Panc1 (cell line): ENCODE results near the gene BCHE. TPM values are rescaled to one million over a fixed set of nuclear protein-coding genes. Genes with fewer than 3 reads are reported as not detected.

ENCODE experiments used
- ATAC-seq: fragments of 200-7000 bp; cut with Tn5 transposase; 2 replicates; pipeline ENCODE4 v1.9.1; 2020; ENCODE audit warnings: mild to moderate bottlenecking, moderate library complexity
- BruUV-seq: library from RNA; stranded (reverse); fragments of 400-500 nt; replicated peaks from 2 replicates; lab custom pipeline; 2021; lab: Mats Ljungman, UMichigan
- CTCF ChIA-PET: fragments of 300-600 bp; sonication (Branson Sonifier 250); formaldehyde crosslinking; loops from one replicate; lab custom pipeline; 2022; ENCODE audit warnings: antibody characterized with exemption; lab: Charles Lee
- POLR2A ChIA-PET: fragments of 300-600 bp; sonication (Branson Sonifier 250); formaldehyde crosslinking; loops from one replicate; lab custom pipeline; 2022; ENCODE audit warnings: antibody characterized with exemption; lab: Charles Lee
- DNase-seq: peaks from one replicate; pipeline ENCODE4 v3.0.0-alpha.2; 2010; ENCODE audit warnings: low read depth, low spot score
- H3K27ac ChIP-seq: 2 replicates; pipeline ENCODE4 v1.5.1; 2011; ENCODE audit warnings: mild to moderate bottlenecking, low read length, inconsistent platforms
- H3K27me3 ChIP-seq: fragments of 200-500 bp; sonication (Bioruptor generic); 2 replicates; pipeline ENCODE4 v1.6.0; 2014; ENCODE audit warnings: low read length, inconsistent platforms; ENCODE audit not compliant: control insufficient read depth, insufficient read depth
- H3K36me3 ChIP-seq: fragments of 200-500 bp; sonication (Bioruptor generic); 2 replicates; pipeline ENCODE4 v1.5.1; 2014; ENCODE audit warnings: inconsistent platforms, mild to moderate bottlenecking, low read length, moderate library complexity; ENCODE audit not compliant: control insufficient read depth, insufficient read depth
- H3K4me1 ChIP-seq: 2 replicates; pipeline ENCODE4 v1.5.1; 2011; ENCODE audit warnings: inconsistent platforms, mild to moderate bottlenecking, low read length, moderate library complexity; ENCODE audit not compliant: control insufficient read depth, insufficient read depth
- H3K4me3 ChIP-seq, 2 experiments: 2 replicates each; pipeline ENCODE4 v1.5.1; 2011 to 2012; ENCODE audit warnings: low read depth in 2 of 2, low read length in 2 of 2, mild to moderate bottlenecking in 2 of 2, inconsistent platforms in 1 of 2, moderate library complexity in 1 of 2
- H3K9me3 ChIP-seq: fragments of 200-500 bp; sonication (Bioruptor generic); 2 replicates; pipeline ENCODE4 v1.5.1; 2014; ENCODE audit warnings: low read depth, mild to moderate bottlenecking, inconsistent platforms, low read length, moderate library complexity; ENCODE audit not compliant: control insufficient read depth, insufficient read depth
- POLR2AphosphoS5 ChIP-seq: IDR thresholded peaks from 2 replicates; pipeline ENCODE4 v1.6.1; 2012; ENCODE audit warnings: mild to moderate bottlenecking, low read depth, low read length, moderate library complexity
- SIN3A ChIP-seq: IDR thresholded peaks from 2 replicates; pipeline ENCODE4 v1.6.1; 2012; ENCODE audit warnings: low read depth, mild to moderate bottlenecking, low read length, moderate library complexity, borderline replicate concordance; ENCODE audit not compliant: insufficient read depth
- TCF7L2 ChIP-seq: IDR thresholded peaks from 2 replicates; pipeline ENCODE4 v1.6.1; 2011; ENCODE audit warnings: mild to moderate bottlenecking, low read depth, low read length, inconsistent platforms
- in situ Hi-C: cut with HindIII; loops from 2 replicates; pipeline ENCODE4 v1.10.0; 2016; ENCODE audit warnings: low sequenced_read_pairs, low pct_unique_long_range_greater_than_20kb
- intact Hi-C: fragments of 100-400 bp; cut with micrococcal nuclease; formaldehyde crosslinking; loops from one replicate; pipeline ENCODE4 v1.10.0; 2022; ENCODE audit not compliant: unreplicated experiment
- total RNA-seq: library from RNA; stranded (reverse); gene quantifications from one replicate; pipeline ENCODE4 v1.2.1, GENCODE V29; 2021; ENCODE audit not compliant: unreplicated experiment
- TF ChIP-seq, protein P1 (sequence below): fragments of 450-650 bp; IDR thresholded peaks from 2 replicates; pipeline ENCODE4 v1.5.1; 2017; ENCODE audit warnings: mild to moderate bottlenecking
- TF ChIP-seq, protein P2 (sequence below), 2 experiments: IDR thresholded peaks; 2 replicates each; pipeline ENCODE4 v1.6.1; 2011 to 2012; ENCODE audit warnings: low read depth in 2 of 2, control low read depth in 1 of 2, low read length in 1 of 2, mild to moderate bottlenecking in 1 of 2, moderate library complexity in 1 of 2; ENCODE audit not compliant: insufficient read depth in 1 of 2

Gene BCHE
- total RNA-seq, 1 experiment from 2014 or later: 1.5 TPM

DNA sequence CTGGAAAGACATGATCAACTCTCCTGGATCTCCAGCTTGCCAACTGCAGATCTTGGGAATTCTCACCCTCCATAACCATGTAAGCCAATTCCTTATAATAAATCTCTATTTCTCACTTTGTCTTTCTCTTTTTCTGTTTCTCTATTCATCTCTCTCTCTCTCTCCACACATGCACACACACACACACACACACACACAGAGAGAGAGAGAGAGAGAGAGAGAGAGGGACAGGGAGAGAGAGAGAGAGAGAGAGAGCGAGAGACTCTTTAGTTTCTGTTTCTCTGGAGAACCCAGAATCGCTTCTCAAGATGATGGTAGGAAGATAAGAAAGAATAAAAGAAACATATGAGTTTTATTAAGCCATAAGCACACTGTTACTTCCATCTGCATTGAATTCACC is 111.9 kb downstream of the BCHE start:
- no peak overlapping the region for H3K27ac ChIP-seq
- in situ Hi-C loops: no loop called here
- BruUV-seq: no TSS peak
- TF ChIP-seq, protein P1, sequence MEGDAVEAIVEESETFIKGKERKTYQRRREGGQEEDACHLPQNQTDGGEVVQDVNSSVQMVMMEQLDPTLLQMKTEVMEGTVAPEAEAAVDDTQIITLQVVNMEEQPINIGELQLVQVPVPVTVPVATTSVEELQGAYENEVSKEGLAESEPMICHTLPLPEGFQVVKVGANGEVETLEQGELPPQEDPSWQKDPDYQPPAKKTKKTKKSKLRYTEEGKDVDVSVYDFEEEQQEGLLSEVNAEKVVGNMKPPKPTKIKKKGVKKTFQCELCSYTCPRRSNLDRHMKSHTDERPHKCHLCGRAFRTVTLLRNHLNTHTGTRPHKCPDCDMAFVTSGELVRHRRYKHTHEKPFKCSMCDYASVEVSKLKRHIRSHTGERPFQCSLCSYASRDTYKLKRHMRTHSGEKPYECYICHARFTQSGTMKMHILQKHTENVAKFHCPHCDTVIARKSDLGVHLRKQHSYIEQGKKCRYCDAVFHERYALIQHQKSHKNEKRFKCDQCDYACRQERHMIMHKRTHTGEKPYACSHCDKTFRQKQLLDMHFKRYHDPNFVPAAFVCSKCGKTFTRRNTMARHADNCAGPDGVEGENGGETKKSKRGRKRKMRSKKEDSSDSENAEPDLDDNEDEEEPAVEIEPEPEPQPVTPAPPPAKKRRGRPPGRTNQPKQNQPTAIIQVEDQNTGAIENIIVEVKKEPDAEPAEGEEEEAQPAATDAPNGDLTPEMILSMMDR: no peak
- TF ChIP-seq SIN3A (no peak), POLR2AphosphoS5 (no peak), TCF7L2 (no peak)
- TF ChIP-seq, protein P2, sequence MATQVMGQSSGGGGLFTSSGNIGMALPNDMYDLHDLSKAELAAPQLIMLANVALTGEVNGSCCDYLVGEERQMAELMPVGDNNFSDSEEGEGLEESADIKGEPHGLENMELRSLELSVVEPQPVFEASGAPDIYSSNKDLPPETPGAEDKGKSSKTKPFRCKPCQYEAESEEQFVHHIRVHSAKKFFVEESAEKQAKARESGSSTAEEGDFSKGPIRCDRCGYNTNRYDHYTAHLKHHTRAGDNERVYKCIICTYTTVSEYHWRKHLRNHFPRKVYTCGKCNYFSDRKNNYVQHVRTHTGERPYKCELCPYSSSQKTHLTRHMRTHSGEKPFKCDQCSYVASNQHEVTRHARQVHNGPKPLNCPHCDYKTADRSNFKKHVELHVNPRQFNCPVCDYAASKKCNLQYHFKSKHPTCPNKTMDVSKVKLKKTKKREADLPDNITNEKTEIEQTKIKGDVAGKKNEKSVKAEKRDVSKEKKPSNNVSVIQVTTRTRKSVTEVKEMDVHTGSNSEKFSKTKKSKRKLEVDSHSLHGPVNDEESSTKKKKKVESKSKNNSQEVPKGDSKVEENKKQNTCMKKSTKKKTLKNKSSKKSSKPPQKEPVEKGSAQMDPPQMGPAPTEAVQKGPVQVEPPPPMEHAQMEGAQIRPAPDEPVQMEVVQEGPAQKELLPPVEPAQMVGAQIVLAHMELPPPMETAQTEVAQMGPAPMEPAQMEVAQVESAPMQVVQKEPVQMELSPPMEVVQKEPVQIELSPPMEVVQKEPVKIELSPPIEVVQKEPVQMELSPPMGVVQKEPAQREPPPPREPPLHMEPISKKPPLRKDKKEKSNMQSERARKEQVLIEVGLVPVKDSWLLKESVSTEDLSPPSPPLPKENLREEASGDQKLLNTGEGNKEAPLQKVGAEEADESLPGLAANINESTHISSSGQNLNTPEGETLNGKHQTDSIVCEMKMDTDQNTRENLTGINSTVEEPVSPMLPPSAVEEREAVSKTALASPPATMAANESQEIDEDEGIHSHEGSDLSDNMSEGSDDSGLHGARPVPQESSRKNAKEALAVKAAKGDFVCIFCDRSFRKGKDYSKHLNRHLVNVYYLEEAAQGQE (IDR thresholded peaks at IDR 0.05; ENCODE audit: insufficient read depth in 1 of 2, low read depth in 2 of 2, low read length in 1 of 2): no peak
- CTCF ChIA-PET: no interaction called here
- no peaks in the 10 kb centered on the region for H3K9me3 ChIP-seq
- POLR2A ChIA-PET: no interaction called here
- DNase-seq: no peak
- ATAC-seq: no peak
- no peaks in the 10 kb centered on the region for H3K4me1 ChIP-seq
- intact Hi-C loops: no loop called here
- no peaks in the 10 kb centered on the region for H3K27me3 ChIP-seq
- H3K36me3 ChIP-seq: no peaks in the 10 kb centered on the region
- H3K4me3 ChIP-seq: no peak overlapping the region
